GM13976 (cell line): ENCODE data around the gene ADGRD1.

Experiments
- DNase-seq: peaks from one replicate; pipeline ENCODE4 v3.0.0; 2012; ENCODE audit warnings: low spot score
- CTCF ChIP-seq: IDR thresholded peaks from 2 replicates; pipeline ENCODE4 v1.5.1; 2012; ENCODE audit warnings: borderline replicate concordance, mild to moderate bottlenecking; ENCODE audit not compliant: insufficient read depth; ENCODE audit errors: extremely low read depth, missing control alignments, control extremely low read depth
- in situ Hi-C: fragments of 300-500 bp; cut with MboI; formaldehyde crosslinking; loops from one replicate; pipeline ENCODE4 v1.12.0; 2022; ENCODE audit warnings: low sequenced_read_pairs, mixed read lengths, inconsistent platforms; ENCODE audit not compliant: unreplicated experiment

ADGRD1 gene

GRCh38 chr12:131025234-131025633, 71.5 kb downstream of the ADGRD1 start:
- no peak for TF ChIP-seq CTCF
- in situ Hi-C loops, result no loop called here
- DNase-seq, result no peak

DNA sequence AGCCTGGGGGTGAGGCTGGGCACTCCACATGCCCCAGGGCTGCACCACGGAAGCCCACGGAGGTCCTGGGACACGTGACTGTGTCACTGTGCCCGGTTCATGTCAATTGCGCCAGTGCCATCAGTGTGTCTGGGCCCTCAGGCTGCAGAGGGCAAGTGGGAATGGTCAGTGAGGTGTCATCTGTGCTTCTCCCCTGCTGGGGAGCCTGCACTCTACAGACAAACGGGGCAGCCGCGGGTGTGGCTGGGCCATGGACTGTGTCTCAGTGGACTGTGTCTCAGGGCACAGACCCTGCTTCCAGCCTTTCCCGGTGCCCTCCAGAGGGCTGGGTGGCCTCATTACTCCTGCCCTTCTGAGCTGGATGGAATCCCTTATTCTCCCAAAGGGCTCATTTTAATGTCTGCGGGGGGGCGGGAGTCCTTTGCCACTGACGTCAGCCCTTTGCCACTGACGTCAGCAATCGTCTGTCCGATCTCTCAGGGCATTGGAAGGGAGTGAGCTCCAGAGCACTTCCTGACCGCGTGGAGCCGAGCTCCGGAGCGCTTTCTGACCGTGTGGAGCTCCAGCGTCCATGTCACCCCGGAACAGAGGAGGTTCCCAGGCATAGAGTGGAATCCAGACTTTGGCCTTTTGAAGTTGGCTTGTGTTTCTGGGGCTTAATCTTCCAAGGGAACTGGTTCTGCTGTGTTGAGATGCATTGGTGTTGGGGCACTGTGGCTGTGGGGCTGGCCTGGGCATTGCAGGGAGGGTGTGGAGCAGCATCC, 72.4 kb downstream of the ADGRD1 start:
- DNase-seq, result no peak
- TF ChIP-seq CTCF, result no peak
- in situ Hi-C loops, result no loop called here

DNA sequence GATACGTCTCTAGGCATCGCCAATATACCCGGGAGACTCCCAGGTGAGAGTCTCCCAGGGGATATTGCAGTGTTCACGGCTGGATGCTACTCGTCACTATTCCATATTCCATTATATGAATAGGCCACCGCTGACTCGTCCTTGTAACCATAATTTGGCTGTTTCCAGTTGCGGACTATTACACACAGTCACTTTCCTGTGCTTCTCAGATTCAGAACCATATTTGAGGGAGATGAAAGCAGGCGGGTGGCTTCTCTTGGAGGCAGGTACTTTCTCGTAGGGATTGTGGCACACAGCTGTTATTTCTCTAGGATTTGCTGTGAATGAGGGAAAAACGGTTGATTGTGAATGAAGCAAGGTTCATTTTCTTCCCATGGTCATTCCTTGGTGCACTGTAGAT, 73.0 kb downstream of the ADGRD1 start:
- TF ChIP-seq CTCF, result no peak
- in situ Hi-C loops, result no loop called here
- no peak for DNase-seq

GRCh38 chr12:131027264-131027663, 73.6 kb downstream of the ADGRD1 start:
- DNase-seq, result no peak
- no peak for TF ChIP-seq CTCF
- in situ Hi-C loops, result no loop called here

- no peak for DNase-seq
- TF ChIP-seq CTCF, result no peak
- in situ Hi-C loops, result no loop called here
These were observed 74.3 kb downstream of the ADGRD1 start for GRCh38 chr12:131027876-131028586.

- in situ Hi-C loops, result no loop called here
- DNase-seq, result no peak
These were observed 75.1 kb downstream of the ADGRD1 start for GRCh38 chr12:131028587-131029338.

More at GRCh38 chr12:131028587-131029338, 75.1 kb downstream of the ADGRD1 start:
- TF ChIP-seq CTCF, result no peak
